ENCODE measurements around the gene EFNB1. TPM values are rescaled to one million over a fixed set of nuclear protein-coding genes. Genes with fewer than 3 reads are reported as not detected.

EFNB1 gene
- total RNA-seq, 2 donors from 2014 or later = 4.0 to 6.6 TPM

DNA sequence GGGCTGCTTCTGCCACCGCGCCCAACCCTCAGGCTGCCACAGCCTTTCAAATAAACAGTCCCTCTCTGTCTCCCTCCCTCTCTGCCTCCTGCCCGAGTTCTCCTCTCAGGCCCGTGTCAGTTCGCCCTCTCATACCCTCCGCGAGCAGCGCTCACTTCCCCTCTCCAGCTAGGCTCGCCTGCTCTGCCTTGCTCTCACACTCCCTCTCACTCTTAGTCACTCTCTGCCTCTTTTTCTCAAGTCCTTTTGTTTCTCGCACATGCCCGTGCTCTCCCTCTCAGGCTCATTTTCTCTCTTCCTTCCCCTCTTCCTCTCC lies 3.2 kb downstream of the EFNB1 start:
- ATAC-seq = no peak
- peaks cover 20% of the 10 kb centered on the region for H3K4me1 Mint-ChIP-seq
- no peak for DNase-seq
- H3K4me3 Mint-ChIP-seq = peak overlapping the region; percentile 68
- H3K27me3 Mint-ChIP-seq = no peaks in the 10 kb centered on the region
- no peak overlapping the region for H3K27ac Mint-ChIP-seq
- no peaks in the 10 kb centered on the region for H3K36me3 Mint-ChIP-seq (ENCODE audit: low read depth)
- no peaks in the 10 kb centered on the region for H3K9me3 ChIP-seq (ENCODE audit: control insufficient read depth, low read length, poor library complexity, severe bottlenecking)

DNA sequence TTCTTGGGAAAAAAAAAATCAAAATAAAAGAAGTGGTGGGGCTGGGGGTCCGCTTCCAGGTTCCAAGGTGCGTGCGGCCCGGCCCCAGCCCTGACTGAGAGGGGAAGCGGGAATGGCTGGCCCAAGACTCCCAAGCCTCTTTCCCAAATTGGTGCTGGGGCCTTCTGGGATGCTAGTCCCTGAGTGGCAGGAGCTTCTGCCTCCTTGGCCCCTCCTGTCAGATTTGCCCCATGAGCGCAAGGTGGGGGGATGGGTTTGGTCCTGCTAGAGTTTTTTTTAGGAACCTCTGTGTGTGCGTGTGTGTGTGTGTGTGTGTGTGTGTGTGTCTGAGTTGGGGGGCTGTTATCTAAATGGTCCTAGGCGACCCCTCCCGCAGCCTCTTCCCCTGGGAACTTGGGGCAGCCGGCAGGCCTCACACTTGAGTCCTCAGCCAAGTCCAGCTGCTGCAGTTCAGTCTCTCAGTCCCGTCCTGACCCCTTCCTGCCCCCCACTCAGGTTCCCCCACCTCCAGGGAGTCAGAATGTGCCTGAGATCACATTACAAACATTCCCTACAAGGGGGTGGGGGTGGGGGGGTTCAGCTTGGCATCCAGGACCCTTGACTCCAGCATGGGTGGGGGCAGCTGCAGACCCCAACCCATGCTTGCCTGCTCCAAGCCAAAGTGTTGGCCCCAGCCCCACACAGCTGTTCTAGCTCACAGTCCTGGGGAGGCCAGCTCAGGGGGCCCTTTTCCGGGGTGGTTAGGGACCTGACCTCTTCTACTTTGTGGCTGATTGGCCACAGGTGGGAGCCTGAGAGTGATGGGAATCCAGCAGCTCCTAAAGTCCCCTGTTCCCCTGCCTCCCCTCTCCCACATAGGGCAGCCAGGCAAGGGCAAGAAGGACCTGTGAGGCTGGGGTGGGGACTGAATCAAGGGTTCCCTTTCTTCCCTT lies 4.0 kb downstream of the EFNB1 start:
- Mint-ChIP-seq H3K4me3 (no peak overlapping the region), H3K36me3 (ENCODE audit: low read depth) (no peaks in the 10 kb centered on the region), H3K27me3 (no peaks in the 10 kb centered on the region), H3K27ac (peak overlapping the region; percentile 57), H3K4me1 (peaks cover 18% of the 10 kb centered on the region)
- H3K9me3 ChIP-seq (ENCODE audit: control insufficient read depth, low read length, poor library complexity, severe bottlenecking) = no peaks in the 10 kb centered on the region
- ATAC-seq (no peak), DNase-seq (no peak)

DNA sequence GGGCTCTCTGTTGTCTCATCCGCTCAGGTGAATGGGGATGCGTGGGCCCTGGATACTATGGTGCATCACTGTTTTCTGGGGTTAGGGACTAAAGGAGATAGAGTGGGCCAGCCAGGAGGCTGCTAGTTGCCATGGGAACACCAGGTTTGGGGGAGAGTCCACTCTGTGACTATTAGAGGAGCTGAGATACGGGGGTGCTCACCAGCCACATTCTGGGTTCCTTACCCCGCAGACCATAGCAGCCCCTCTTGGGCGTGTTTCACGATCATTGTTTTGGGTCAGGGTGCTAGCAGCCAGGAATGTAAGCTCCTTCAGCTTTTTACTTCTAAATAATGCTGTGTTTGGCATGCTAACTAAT lies 4.6 kb downstream of the EFNB1 start:
- Mint-ChIP-seq H3K4me3 (no peak overlapping the region), H3K4me1 (peaks cover 19% of the 10 kb centered on the region), H3K27me3 (no peaks in the 10 kb centered on the region), H3K36me3 (ENCODE audit: low read depth) (no peaks in the 10 kb centered on the region), H3K27ac (peak overlapping the region; percentile 57)
- DNase-seq = no peak
- H3K9me3 ChIP-seq (ENCODE audit: control insufficient read depth, low read length, poor library complexity, severe bottlenecking) = no peaks in the 10 kb centered on the region
- no peak for ATAC-seq

DNA sequence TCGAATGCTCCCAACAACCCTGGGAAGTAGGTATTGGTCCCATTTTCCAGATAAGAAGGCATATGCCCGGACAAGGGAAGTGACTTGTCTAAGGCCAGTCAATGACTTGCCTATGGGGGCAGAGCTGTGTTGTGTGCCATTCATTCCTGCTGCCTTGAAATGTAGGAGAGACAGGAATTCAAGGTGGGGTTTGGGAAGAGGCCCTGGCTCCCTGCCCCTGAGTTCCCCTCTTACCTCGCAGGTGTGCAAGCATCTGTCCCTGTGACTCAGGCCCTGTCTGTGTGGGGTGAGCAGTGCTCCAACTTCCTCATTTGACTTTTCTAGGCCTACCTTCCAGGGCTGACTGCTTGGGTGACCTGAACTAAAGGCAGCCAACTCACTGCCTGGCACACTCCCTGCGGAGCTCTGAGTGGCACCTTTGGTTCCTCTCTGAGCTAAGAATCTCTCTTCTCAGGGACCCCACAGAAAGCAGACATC lies 5.1 kb downstream of the EFNB1 start:
- no peak for ATAC-seq

DNA sequence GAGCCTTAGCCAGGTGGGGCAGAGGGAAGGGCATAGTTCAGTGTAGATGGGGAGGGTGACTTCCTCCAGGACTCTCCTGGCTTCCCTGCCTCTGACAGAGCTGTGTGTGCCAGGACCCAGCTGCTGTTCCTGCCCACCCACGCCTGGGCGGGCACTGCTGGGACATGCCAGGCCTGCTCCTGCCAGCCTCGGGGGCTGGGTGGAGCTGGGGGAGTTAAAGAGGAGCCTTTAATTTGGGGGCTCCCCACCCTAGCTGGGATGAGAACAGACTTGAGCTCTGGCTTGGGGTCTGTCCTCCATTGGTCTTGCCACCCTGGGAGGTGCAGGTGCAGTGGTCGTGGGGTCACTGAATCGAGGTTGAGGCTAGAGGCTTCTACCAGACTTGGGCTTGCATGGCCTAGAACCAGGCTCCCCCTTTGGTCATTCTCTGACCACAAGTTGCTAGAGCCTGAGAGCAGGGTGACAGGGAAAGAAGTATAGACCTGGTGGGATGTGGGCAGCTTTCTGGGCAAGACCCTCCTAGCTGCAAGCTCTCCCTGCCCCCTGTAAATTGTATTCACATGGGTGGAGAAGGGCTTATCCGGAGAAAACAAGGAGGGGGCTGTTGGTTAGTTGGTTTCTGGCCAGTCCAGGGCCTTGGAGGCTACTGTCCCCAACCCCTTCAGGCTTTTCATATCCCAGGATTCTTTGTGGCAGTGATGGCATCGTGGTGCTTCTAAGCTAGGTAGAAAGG lies 5.7 kb downstream of the EFNB1 start:
- ATAC-seq = no peak
- no peaks in the 10 kb centered on the region for H3K36me3 Mint-ChIP-seq (ENCODE audit: low read depth)
- no peaks in the 10 kb centered on the region for H3K9me3 ChIP-seq (ENCODE audit: control insufficient read depth, low read length, poor library complexity, severe bottlenecking)
- peaks cover 15% of the 10 kb centered on the region for H3K4me1 Mint-ChIP-seq
- H3K4me3 Mint-ChIP-seq = no peak overlapping the region
- DNase-seq = no peak
- no peaks in the 10 kb centered on the region for H3K27me3 Mint-ChIP-seq
- no peak overlapping the region for H3K27ac Mint-ChIP-seq

More for the DNA sequence above, 5.1 kb downstream of the EFNB1 start:
- no peak overlapping the region for H3K4me3 Mint-ChIP-seq
- no peaks in the 10 kb centered on the region for H3K9me3 ChIP-seq (ENCODE audit: control insufficient read depth, low read length, poor library complexity, severe bottlenecking)
- H3K4me1 Mint-ChIP-seq = peaks cover 15% of the 10 kb centered on the region
- no peaks in the 10 kb centered on the region for H3K36me3 Mint-ChIP-seq (ENCODE audit: low read depth)
- H3K27ac Mint-ChIP-seq = no peak overlapping the region
- no peaks in the 10 kb centered on the region for H3K27me3 Mint-ChIP-seq
- no peak for DNase-seq

DNA sequence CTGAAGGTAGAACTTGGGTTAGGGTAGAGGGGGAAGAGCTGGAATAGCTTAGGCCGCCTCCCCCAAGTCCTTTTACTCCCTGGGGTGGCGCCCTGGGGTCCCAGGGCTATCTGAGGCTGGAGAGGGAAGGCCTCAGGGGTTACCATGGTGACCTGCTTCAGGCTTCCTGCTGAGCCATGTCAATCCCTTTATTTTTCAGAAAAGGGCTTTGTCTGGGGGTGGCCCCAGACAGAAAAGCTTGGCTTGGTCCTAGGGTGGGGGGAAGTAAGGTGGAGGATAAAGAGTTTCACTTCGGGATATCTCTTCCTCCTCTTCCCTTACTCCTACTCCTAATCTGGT lies 6.3 kb downstream of the EFNB1 start:
- H3K4me1 Mint-ChIP-seq = peaks cover 15% of the 10 kb centered on the region
- ATAC-seq = no peak
- no peaks in the 10 kb centered on the region for H3K9me3 ChIP-seq (ENCODE audit: control insufficient read depth, low read length, poor library complexity, severe bottlenecking)
- DNase-seq = no peak
- no peak overlapping the region for H3K27ac Mint-ChIP-seq
- H3K27me3 Mint-ChIP-seq = no peaks in the 10 kb centered on the region
- H3K4me3 Mint-ChIP-seq = no peak overlapping the region
- no peaks in the 10 kb centered on the region for H3K36me3 Mint-ChIP-seq (ENCODE audit: low read depth)

DNA sequence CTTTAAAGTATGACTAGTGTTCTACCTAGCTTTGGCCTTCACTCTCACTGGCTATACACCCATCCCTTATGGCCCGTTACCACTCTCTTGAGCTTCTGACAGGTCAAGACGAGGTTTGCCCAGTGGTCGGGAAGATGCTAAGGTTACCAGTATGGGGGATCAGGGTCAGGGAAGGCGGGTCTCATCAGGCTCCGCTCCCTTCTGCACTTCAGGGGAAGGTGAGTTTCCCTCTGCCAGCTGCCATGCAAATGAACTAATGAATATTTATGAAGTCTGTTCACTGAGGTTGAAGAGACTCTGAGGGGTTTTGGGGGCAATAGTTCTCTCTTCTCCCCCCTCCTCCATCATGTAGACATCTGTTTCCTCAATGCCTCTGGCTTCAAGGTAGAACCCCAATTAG lies 6.6 kb downstream of the EFNB1 start:
- Mint-ChIP-seq H3K27ac (no peak overlapping the region), H3K27me3 (no peaks in the 10 kb centered on the region), H3K4me3 (no peak overlapping the region), H3K36me3 (ENCODE audit: low read depth) (no peaks in the 10 kb centered on the region), H3K4me1 (peaks cover 15% of the 10 kb centered on the region)
- DNase-seq = no peak
- no peaks in the 10 kb centered on the region for H3K9me3 ChIP-seq (ENCODE audit: control insufficient read depth, low read length, poor library complexity, severe bottlenecking)
- ATAC-seq = no peak

DNA sequence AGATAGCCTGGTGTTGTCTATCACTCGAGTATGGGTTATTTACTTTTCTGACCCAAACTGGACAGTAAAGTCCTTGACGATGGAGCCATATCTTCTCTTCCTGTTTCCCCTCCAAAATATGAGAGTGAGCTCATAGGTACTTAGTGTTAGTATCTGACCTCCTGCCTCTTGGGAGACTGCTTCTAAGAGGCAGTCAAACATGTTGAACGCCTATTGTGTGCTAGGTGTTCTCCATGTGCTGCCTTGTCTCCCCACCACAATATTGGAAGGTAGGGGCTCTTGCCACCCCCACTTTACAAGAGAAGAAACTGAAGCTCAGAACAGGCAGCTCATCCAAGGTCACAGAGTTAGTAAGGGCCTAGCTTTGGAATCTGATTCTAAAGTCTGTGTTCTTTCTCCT lies 8.3 kb downstream of the EFNB1 start:
- no peak overlapping the region for H3K4me3 Mint-ChIP-seq
- H3K36me3 Mint-ChIP-seq (ENCODE audit: low read depth) = no peaks in the 10 kb centered on the region
- DNase-seq (no peak), ATAC-seq (no peak)
- H3K27me3 Mint-ChIP-seq = no peaks in the 10 kb centered on the region
- peaks cover 12% of the 10 kb centered on the region for H3K4me1 Mint-ChIP-seq
- no peaks in the 10 kb centered on the region for H3K9me3 ChIP-seq (ENCODE audit: control insufficient read depth, low read length, poor library complexity, severe bottlenecking)
- H3K27ac Mint-ChIP-seq = no peak overlapping the region

DNA sequence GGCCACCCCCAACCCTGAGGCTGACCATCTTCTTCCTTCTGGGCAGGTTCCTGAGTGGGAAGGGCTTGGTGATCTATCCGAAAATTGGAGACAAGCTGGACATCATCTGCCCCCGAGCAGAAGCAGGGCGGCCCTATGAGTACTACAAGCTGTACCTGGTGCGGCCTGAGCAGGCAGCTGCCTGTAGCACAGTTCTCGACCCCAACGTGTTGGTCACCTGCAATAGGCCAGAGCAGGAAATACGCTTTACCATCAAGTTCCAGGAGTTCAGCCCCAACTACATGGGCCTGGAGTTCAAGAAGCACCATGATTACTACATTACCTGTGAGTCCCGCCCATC lies 9.7 kb downstream of the EFNB1 start:
- no peak overlapping the region for H3K4me3 Mint-ChIP-seq
- no peaks in the 10 kb centered on the region for H3K36me3 Mint-ChIP-seq (ENCODE audit: low read depth)
- H3K4me1 Mint-ChIP-seq = peaks cover 10% of the 10 kb centered on the region
- ATAC-seq (no peak), DNase-seq (no peak)
- no peaks in the 10 kb centered on the region for H3K9me3 ChIP-seq (ENCODE audit: control insufficient read depth, low read length, poor library complexity, severe bottlenecking)
- H3K27me3 Mint-ChIP-seq = no peaks in the 10 kb centered on the region
- H3K27ac Mint-ChIP-seq = no peak overlapping the region

DNA sequence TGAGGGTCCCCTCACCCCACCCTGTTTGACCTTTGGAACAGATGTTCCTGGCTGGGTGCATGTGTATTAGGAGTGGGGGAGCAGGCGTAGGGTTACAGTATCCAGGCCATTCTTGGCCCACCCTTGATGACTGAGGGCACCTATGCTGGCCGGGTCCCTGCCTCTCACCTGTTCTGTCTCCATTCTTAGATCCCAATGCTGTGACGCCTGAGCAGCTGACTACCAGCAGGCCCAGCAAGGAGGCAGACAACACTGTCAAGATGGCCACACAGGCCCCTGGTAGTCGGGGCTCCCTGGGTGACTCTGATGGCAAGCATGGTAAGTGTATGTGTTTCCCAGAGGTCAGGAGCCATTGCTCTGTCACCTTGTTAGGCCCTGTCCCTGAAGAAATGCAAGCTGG lies 10.9 kb downstream of the EFNB1 start:
- DNase-seq = no peak

DNA sequence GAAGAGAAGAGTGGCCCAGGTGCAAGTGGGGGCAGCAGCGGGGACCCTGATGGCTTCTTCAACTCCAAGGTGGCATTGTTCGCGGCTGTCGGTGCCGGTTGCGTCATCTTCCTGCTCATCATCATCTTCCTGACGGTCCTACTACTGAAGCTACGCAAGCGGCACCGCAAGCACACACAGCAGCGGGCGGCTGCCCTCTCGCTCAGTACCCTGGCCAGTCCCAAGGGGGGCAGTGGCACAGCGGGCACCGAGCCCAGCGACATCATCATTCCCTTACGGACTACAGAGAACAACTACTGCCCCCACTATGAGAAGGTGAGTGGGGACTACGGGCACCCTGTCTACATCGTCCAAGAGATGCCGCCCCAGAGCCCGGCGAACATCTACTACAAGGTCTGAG lies 11.4 kb downstream of the EFNB1 start:
- Mint-ChIP-seq H3K27me3 (no peaks in the 10 kb centered on the region), H3K36me3 (ENCODE audit: low read depth) (no peaks in the 10 kb centered on the region), H3K4me3 (no peak overlapping the region), H3K27ac (no peak overlapping the region), H3K4me1 (peaks cover 6% of the 10 kb centered on the region)
- no peaks in the 10 kb centered on the region for H3K9me3 ChIP-seq (ENCODE audit: control insufficient read depth, low read length, poor library complexity, severe bottlenecking)
- ATAC-seq = no peak
- DNase-seq = no peak

More for the DNA sequence above, 10.9 kb downstream of the EFNB1 start:
- ATAC-seq = no peak
- Mint-ChIP-seq H3K27me3 (no peaks in the 10 kb centered on the region), H3K36me3 (ENCODE audit: low read depth) (no peaks in the 10 kb centered on the region), H3K27ac (no peak overlapping the region), H3K4me1 (peaks cover 6% of the 10 kb centered on the region), H3K4me3 (no peak overlapping the region)
- H3K9me3 ChIP-seq (ENCODE audit: control insufficient read depth, low read length, poor library complexity, severe bottlenecking) = no peaks in the 10 kb centered on the region

DNA sequence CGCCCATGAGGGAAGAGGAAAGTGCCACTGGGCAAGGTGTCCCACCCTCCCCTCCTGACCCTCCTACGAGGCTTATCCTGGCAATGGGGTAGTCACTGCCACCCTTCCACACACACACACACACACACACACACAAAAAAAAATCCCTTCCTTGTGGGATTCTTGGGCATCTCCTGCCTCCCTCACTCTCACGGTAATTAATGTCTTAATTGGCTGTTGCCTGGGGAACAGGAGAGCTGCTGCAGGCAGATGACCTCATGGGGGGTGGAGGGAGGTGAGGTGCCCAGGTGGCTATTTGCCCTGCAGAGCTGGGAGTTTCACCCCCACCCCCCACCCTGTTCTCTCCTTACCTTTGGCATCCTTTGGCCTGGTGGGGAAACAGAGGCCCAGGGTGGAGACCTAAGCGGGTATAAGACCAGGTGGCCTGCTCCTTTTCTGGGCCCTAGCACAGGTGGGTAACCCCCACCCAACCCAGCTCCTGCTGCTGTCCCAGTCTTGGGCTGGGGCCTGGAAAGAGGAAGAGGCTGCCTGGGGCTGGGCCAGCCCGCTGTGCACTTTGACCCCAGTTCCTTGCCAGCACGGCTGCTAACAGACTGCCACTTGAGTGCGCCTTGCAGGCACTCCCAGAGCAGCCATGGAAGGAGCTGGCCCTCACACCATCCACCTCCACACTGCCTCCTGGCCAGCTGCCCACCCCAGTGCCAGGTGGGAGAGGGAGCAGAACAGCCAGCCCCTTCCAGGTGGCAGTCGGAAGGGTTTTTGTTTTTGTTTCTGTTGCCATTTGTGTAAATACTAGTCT lies 12.6 kb downstream of the EFNB1 start:
- no peak for ATAC-seq
- Mint-ChIP-seq H3K4me1 (peaks cover 6% of the 10 kb centered on the region), H3K4me3 (no peak overlapping the region), H3K36me3 (ENCODE audit: low read depth) (no peaks in the 10 kb centered on the region), H3K27ac (no peak overlapping the region), H3K27me3 (no peaks in the 10 kb centered on the region)
- H3K9me3 ChIP-seq (ENCODE audit: control insufficient read depth, low read length, poor library complexity, severe bottlenecking) = no peaks in the 10 kb centered on the region
- no peak for DNase-seq

DNA sequence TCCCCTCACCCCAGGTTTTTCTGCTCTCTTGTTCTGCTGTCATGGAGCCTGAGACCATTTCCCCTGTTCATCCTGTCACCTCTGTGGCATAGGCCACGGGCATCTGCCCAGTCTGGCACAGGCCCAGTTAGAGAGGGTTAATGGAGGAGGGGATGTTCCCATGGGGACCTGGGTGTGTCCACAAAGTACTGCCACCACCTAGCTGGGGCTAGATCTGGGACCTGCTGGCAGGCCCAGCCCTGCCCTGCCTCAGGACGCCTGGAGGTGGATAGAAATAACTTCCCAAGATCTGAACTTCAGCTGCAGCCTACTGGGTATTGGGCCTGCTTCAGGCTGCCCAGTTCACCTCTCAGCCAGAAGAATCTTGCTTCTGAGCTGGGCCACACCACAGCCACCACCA lies 13.5 kb downstream of the EFNB1 start:
- H3K27ac Mint-ChIP-seq = peak overlapping the region; percentile 53
- no peaks in the 10 kb centered on the region for H3K36me3 Mint-ChIP-seq (ENCODE audit: low read depth)
- H3K27me3 Mint-ChIP-seq = no peaks in the 10 kb centered on the region
- DNase-seq (no peak), ATAC-seq (no peak)
- H3K4me1 Mint-ChIP-seq = peaks cover 2% of the 10 kb centered on the region
- no peak overlapping the region for H3K4me3 Mint-ChIP-seq
- no peaks in the 10 kb centered on the region for H3K9me3 ChIP-seq (ENCODE audit: control insufficient read depth, low read length, poor library complexity, severe bottlenecking)
